Common myeloid progenitor, CD34-positive (primary cell): ENCODE data around the gene ARMC10. TPM values are rescaled to one million over a fixed set of nuclear protein-coding genes. Genes with fewer than 3 reads are reported as not detected.
A peak's percentile ranks its signal among the peaks of the same experiment; 100 is the strongest.
"Not testable (repeated sequence)": the region's sequence is repeated elsewhere in the genome, so short reads cannot be mapped to it uniquely, and the experiment has no call there.

ENCODE experiments used
- CTCF ChIA-PET: fragments of 350-600 bp; sonication (Branson Sonifier 250); formaldehyde crosslinking; loops from one replicate; lab custom pipeline; 2021; ENCODE audit warnings: antibody characterized with exemption; lab: Charles Lee
- POLR2A ChIA-PET: fragments of 350-600 bp; sonication (Branson Sonifier 250); formaldehyde crosslinking; loops from one replicate; lab custom pipeline; 2021; ENCODE audit warnings: antibody characterized with exemption; lab: Charles Lee
- DNase-seq, 3 donors: peaks; one replicate each; pipeline versions ENCODE4 v3.0.0 to v3.0.0-alpha.2; 2013
- H3K27ac ChIP-seq, 2 experiments: 1 replicate in 1 of 2; 2 replicates in 1 of 2; pipeline ENCODE4 v1.7.0; 2013; ENCODE audit warnings: inconsistent platforms in 2 of 2, low read length in 2 of 2, mild to moderate bottlenecking in 2 of 2, low read depth in 1 of 2, moderate library complexity in 1 of 2; ENCODE audit not compliant: severe bottlenecking in 2 of 2, insufficient read depth in 1 of 2, poor library complexity in 1 of 2
- H3K27me3 ChIP-seq, 5 experiments: replicated peaks in 2 of 5; 1 replicate in 3 of 5; 2 replicates in 2 of 5; pipeline versions ENCODE4 v1.6.1 to v1.7.0; 2013; ENCODE audit warnings: low read length in 4 of 5, mild to moderate bottlenecking in 2 of 5, moderate library complexity in 2 of 5, inconsistent platforms in 1 of 5; ENCODE audit not compliant: insufficient read depth in 5 of 5, control insufficient read depth in 4 of 5
- H3K36me3 ChIP-seq, 4 experiments: 1 replicate in 2 of 4; 2 replicates in 2 of 4; pipeline versions ENCODE4 v1.6.1 to v1.7.0; 2013; ENCODE audit warnings: low read length in 3 of 4, control low read depth in 1 of 4, mild to moderate bottlenecking in 1 of 4; ENCODE audit not compliant: control insufficient read depth in 4 of 4, insufficient read depth in 4 of 4
- H3K4me1 ChIP-seq, 4 experiments: 1 replicate in 3 of 4; 2 replicates in 1 of 4; pipeline versions ENCODE4 v1.6.1 to v1.7.1; 2013; ENCODE audit warnings: low read length in 3 of 4, mild to moderate bottlenecking in 3 of 4, control low read depth in 1 of 4, inconsistent platforms in 1 of 4, moderate library complexity in 1 of 4; ENCODE audit not compliant: control insufficient read depth in 4 of 4, insufficient read depth in 4 of 4; ENCODE audit errors: control extremely low read depth in 1 of 4
- H3K4me3 ChIP-seq, 7 experiments: 1 replicate in 4 of 7; 2 replicates in 3 of 7; pipeline versions ENCODE4 v1.5.1 to v1.7.0; 2013; ENCODE audit warnings: mild to moderate bottlenecking in 7 of 7, low read length in 6 of 7, moderate library complexity in 6 of 7, inconsistent platforms in 2 of 7, low read depth in 2 of 7, control low read depth in 1 of 7; ENCODE audit not compliant: insufficient read depth in 4 of 7, control insufficient read depth in 1 of 7; ENCODE audit errors: extremely low read depth in 1 of 7
- H3K9me3 ChIP-seq, 5 experiments: 1 replicate in 4 of 5; 2 replicates in 1 of 5; pipeline versions ENCODE4 v1.6.1 to v1.7.1; 2013; ENCODE audit warnings: low read length in 4 of 5, mild to moderate bottlenecking in 2 of 5, inconsistent platforms in 1 of 5, low read depth in 1 of 5, moderate library complexity in 1 of 5; ENCODE audit not compliant: control insufficient read depth in 4 of 5, insufficient read depth in 2 of 5; ENCODE audit errors: control extremely low read depth in 1 of 5
- WGBS: methylation state at CpG from one replicate; pipeline ENCODE4 v1.1.5; 2013; ENCODE audit not compliant: insufficient coverage; 5-methylcytosine and 5-hydroxymethylcytosine counted together
- polyA plus RNA-seq: library from polyadenylated mRNA; unstranded; fragments of 120-200 nt; gene quantifications from one replicate; pipeline ENCODE4 v1.2.1, GENCODE V29; 2013

Gene ARMC10
- 41.4 TPM for polyA plus RNA-seq

GRCh38 chr7:103074519-103075336 is at the start of gene ARMC10, which contains the start of gene FBXL13:
Gene ARMC10, plus strand, starts transcription at chr7:103075140. Its CDS starts 133 bp downstream, at chr7:103075273.
Gene FBXL13, minus strand, starts transcription at chr7:103074796.
- H3K9me3 ChIP-seq: no peaks in the 10 kb centered on the region
- no peaks in the 10 kb centered on the region for H3K27me3 ChIP-seq
- WGBS: 3% methylated on average over 70 of the region's 83 CpGs
- peaks cover 5 to 31% (median 15%) of the 10 kb centered on the region in 4 experiments for H3K4me1 ChIP-seq
- ChIA-PET CTCF (interaction anchor here (0.8 to 1.7 kb wide), 5 partner anchors 9 to 16 kb away, joined by 3 to 8 read pairs (median 5); no protein-coding TSS in a partner anchor), POLR2A (interaction anchor here (1.1 kb wide), 1 partner anchor 65 kb away, joined by 3 read pairs; no protein-coding TSS in a partner anchor)
- H3K36me3 ChIP-seq: no peaks in the 10 kb centered on the region
- peak within 1 kb of the TSS; percentile 55 to 92 (median 87) for H3K4me3 ChIP-seq
- H3K27ac ChIP-seq: peak within 1 kb of the TSS; percentile 70 to 91
- peak; percentile 93 to 97 (median 97) for DNase-seq

GRCh38 chr7:103025341-103025740 is 49.6 kb upstream of the ARMC10 start:
- Histone ChIP-seq H3K36me3 (no peaks in the 10 kb centered on the region), H3K27ac (peak overlapping the region in 1 of 2 experiments; percentile 43), H3K4me3 (no peak overlapping the region), H3K4me1 (peaks cover 0 to 7% (median 5%) of the 10 kb centered on the region in 4 experiments), H3K27me3 (no peaks in the 10 kb centered on the region), H3K9me3 (peaks cover 0 to 2% (median 0%) of the 10 kb centered on the region in 5 experiments)
- POLR2A ChIA-PET: no interaction called here
- no CpG with 5 or more reads among the region's 3 CpGs for WGBS
- peak; percentile 86 to 97 (median 95) for DNase-seq
- CTCF ChIA-PET: no interaction called here

GRCh38 chr7:103031024-103031423 is 43.9 kb upstream of the ARMC10 start:
- no peaks in the 10 kb centered on the region for H3K27me3 ChIP-seq
- H3K9me3 ChIP-seq: no peaks in the 10 kb centered on the region
- POLR2A ChIA-PET: no interaction called here
- no peak overlapping the region for H3K27ac ChIP-seq
- H3K36me3 ChIP-seq: no peaks in the 10 kb centered on the region
- no peaks in the 10 kb centered on the region for H3K4me1 ChIP-seq
- 100% methylated on average over 1 of the region's 1 CpG for WGBS
- no peak for DNase-seq
- CTCF ChIA-PET: no interaction called here
- H3K4me3 ChIP-seq: no peak overlapping the region

GRCh38 chr7:103031781-103032180 is 43.2 kb upstream of the ARMC10 start:
- Histone ChIP-seq H3K27ac (no peak overlapping the region), H3K9me3 (no peaks in the 10 kb centered on the region), H3K4me1 (no peaks in the 10 kb centered on the region), H3K27me3 (no peaks in the 10 kb centered on the region), H3K4me3 (no peak overlapping the region), H3K36me3 (no peaks in the 10 kb centered on the region)
- no peak for DNase-seq
- WGBS: no CpG with 5 or more reads among the region's 1 CpG
- CTCF ChIA-PET: interaction anchor here (1.2 kb wide), 1 partner anchor 19 kb away, joined by 4 read pairs; no protein-coding TSS in a partner anchor
- POLR2A ChIA-PET: no interaction called here

GRCh38 chr7:103034318-103034717 is 40.6 kb upstream of the ARMC10 start:
- H3K27me3 ChIP-seq, H3K9me3 ChIP-seq, H3K27ac ChIP-seq, DNase-seq, POLR2A ChIA-PET, H3K4me1 ChIP-seq, H3K4me3 ChIP-seq, H3K36me3 ChIP-seq: not testable (repeated sequence)
- 91% methylated on average over 16 of the region's 20 CpGs for WGBS
- CTCF ChIA-PET: interaction anchor here (0.7 kb wide), 1 partner anchor 169 kb away, joined by 3 read pairs; no protein-coding TSS in a partner anchor

GRCh38 chr7:103037476-103037822 is 37.5 kb upstream of the ARMC10 start:
- no CpG with 5 or more reads among the region's 1 CpG for WGBS
- no peak overlapping the region for H3K4me3 ChIP-seq
- CTCF ChIA-PET: interaction anchor here (1.1 kb wide), 1 partner anchor 11 kb away, joined by 3 read pairs; no protein-coding TSS in a partner anchor
- no peaks in the 10 kb centered on the region for H3K27me3 ChIP-seq
- H3K4me1 ChIP-seq: no peaks in the 10 kb centered on the region
- POLR2A ChIA-PET: no interaction called here
- no peak overlapping the region for H3K27ac ChIP-seq
- no peaks in the 10 kb centered on the region for H3K36me3 ChIP-seq
- no peak for DNase-seq
- H3K9me3 ChIP-seq: peaks cover 0 to 2% (median 0%) of the 10 kb centered on the region in 5 experiments
